ENCODE data around the gene IQSEC3.
"Not testable (repeated sequence)": the region's sequence is repeated elsewhere in the genome, so short reads cannot be mapped to it uniquely, and the experiment has no call there.

IQSEC3 gene

DNA sequence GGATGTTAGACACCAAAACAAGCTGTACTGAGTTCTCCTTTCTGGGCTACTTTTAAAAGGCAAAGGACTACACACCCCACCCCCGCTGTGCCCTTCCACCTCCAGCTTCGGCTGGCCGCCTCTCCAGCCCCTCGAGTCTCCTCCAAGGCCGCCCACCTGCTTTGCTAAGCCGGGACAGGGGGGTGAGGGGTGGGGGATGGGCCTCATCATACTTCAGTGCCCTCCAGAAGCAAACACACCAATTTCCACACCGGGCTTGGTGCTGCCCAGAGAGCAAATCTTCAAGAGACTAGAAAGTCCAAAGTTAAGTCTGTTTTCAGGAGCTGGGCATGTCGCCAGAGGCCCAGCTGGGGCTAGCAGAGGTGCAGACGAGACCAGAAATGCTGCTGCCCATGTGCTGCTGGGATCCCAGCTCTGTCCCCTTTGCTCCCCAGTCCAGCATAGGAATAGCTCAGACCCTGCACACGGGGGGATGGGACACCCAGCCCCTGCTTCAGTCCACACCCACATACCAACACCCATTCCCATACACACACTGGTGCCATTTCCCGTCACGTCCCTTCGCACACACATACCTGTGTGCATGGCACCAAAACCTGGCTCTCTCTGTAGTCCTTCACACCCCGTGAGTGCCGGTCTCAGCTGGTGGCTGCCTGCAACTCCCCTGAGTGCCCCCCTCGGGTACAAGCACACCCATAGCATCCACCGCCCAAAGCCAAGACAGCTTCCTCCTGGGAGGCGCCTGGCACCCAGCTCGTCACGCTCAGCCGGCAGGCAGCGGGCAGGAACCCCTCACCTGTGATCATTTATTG is 146.4 kb downstream of the IQSEC3 start:
- no peak for TF ChIP-seq CTCF (conservative IDR thresholded peaks at IDR 0.05; ENCODE audit: low read length)
- DNase-seq (ENCODE audit: low read depth) = no peak
- H3K4me3 ChIP-seq (ENCODE audit: low read length) = no peak overlapping the region

DNA sequence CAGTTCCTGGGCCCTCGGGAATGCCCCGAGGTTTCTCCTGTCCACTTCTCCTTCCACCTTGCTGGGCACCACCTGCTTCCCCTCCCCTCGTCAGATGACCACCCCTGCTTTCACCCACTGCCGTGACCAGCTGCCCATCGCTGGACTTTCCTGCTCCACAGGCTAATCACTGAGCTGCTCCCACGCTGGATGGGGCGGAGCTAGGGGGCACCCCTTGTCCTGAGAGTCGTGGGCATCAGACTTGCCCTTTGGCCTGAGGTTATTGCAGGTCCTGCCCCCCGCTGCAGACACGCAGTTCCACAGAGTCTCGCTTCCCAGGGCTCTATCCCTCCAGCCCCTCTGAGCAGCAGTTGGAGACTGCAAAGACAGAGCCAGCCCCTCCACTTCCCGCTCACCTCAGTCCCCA is 147.0 kb downstream of the IQSEC3 start:
- H3K4me3 ChIP-seq (ENCODE audit: low read length) = no peak overlapping the region
- TF ChIP-seq CTCF (conservative IDR thresholded peaks at IDR 0.05; ENCODE audit: low read length) = no peak

GRCh38 chr12:214003-214741 is 147.6 kb downstream of the IQSEC3 start, which contains the start of gene SLC6A12:
Gene SLC6A12 (minus strand): TSS chr12:214157. CDS start chr12:209986, 4,171 bp downstream.
- DNase-seq (ENCODE audit: low read depth) = no peak
- no peak within 1 kb of the TSS for H3K4me3 ChIP-seq (ENCODE audit: low read length)
- TF ChIP-seq CTCF (conservative IDR thresholded peaks at IDR 0.05; ENCODE audit: low read length) = no peak

More for the DNA sequence above, 147.0 kb downstream of the IQSEC3 start:
- DNase-seq (ENCODE audit: low read depth) = no peak

- no peak for TF ChIP-seq CTCF (conservative IDR thresholded peaks at IDR 0.05; ENCODE audit: low read length)
- no peak overlapping the region for H3K4me3 ChIP-seq (ENCODE audit: low read length)
- no peak for DNase-seq (ENCODE audit: low read depth)
Observed at GRCh38 chr12:215116-215515, 148.5 kb downstream of the IQSEC3 start.

DNA sequence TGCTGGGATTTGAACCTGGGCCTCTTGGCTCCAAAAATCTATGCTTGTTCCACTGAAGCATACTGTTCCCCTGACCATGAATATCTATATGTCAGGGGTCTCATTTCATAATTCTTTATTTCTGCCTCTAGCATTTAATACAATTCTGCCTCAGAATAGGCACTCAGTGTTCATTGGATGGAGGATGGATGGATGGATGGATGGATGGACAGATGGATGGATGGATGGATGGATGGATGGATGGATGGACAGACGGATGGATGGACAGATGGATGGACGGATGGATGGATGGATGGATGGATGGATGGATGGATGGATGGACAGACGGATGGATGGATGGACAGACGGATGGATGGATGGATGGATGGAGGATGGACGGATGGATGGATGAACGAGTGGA is 150.5 kb downstream of the IQSEC3 start:
- DNase-seq (ENCODE audit: low read depth); H3K4me3 ChIP-seq (ENCODE audit: low read length): not testable (repeated sequence)

- no peak for TF ChIP-seq CTCF (conservative IDR thresholded peaks at IDR 0.05; ENCODE audit: low read length)
- H3K4me3 ChIP-seq (ENCODE audit: low read length) = no peak overlapping the region
- no peak for DNase-seq (ENCODE audit: low read depth)
Observed at GRCh38 chr12:218221-218620, 151.7 kb downstream of the IQSEC3 start.

GRCh38 chr12:218728-219590 is 152.4 kb downstream of the IQSEC3 start:
- H3K4me3 ChIP-seq (ENCODE audit: low read length) = no peak overlapping the region
- TF ChIP-seq CTCF (conservative IDR thresholded peaks at IDR 0.05; ENCODE audit: low read length) = no peak
- no peak for DNase-seq (ENCODE audit: low read depth)

Data from AG10803 (cell line).